ENCODE data around the gene DUSP16.

DNA sequence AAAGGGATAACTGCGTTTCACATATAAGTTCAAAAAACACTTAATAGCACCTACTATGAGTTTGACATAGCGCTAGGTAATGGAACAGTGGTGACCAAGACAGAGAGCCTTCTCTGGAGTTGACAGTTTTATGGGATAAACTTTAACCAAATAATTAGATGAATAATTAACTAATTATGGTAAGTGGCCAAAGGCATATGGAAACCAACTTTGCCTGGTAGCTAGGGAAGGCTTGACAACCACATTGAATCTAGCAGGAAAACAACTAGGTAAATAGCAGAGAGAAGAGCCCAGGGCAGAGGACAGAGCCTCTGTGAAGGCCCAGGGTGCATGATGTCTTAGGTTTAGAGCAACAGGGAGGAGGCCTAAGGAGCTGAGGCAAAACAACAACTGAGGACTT is 52.1 kb downstream of the DUSP16 start:
- TF ChIP-seq, protein P1, sequence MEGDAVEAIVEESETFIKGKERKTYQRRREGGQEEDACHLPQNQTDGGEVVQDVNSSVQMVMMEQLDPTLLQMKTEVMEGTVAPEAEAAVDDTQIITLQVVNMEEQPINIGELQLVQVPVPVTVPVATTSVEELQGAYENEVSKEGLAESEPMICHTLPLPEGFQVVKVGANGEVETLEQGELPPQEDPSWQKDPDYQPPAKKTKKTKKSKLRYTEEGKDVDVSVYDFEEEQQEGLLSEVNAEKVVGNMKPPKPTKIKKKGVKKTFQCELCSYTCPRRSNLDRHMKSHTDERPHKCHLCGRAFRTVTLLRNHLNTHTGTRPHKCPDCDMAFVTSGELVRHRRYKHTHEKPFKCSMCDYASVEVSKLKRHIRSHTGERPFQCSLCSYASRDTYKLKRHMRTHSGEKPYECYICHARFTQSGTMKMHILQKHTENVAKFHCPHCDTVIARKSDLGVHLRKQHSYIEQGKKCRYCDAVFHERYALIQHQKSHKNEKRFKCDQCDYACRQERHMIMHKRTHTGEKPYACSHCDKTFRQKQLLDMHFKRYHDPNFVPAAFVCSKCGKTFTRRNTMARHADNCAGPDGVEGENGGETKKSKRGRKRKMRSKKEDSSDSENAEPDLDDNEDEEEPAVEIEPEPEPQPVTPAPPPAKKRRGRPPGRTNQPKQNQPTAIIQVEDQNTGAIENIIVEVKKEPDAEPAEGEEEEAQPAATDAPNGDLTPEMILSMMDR (IDR thresholded peaks at IDR 0.05; ENCODE audit: control extremely low read depth in 1 of 3, insufficient read depth in 1 of 3, low read depth in 1 of 3, low read length in 3 of 3): no peak
- TF ChIP-seq, protein P2, sequence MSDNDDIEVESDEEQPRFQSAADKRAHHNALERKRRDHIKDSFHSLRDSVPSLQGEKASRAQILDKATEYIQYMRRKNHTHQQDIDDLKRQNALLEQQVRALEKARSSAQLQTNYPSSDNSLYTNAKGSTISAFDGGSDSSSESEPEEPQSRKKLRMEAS (IDR thresholded peaks at IDR 0.05): no peak
- no peak for TF ChIP-seq SIRT6 (IDR thresholded peaks at IDR 0.05; ENCODE audit: low read length)
- no peak for TF ChIP-seq RAD21 (IDR thresholded peaks at IDR 0.05 in 1 of 2, conservative IDR thresholded peaks at IDR 0.05 in 1 of 2; ENCODE audit: low read depth in 2 of 2, low read length in 2 of 2)
- TF ChIP-seq, protein P3, sequence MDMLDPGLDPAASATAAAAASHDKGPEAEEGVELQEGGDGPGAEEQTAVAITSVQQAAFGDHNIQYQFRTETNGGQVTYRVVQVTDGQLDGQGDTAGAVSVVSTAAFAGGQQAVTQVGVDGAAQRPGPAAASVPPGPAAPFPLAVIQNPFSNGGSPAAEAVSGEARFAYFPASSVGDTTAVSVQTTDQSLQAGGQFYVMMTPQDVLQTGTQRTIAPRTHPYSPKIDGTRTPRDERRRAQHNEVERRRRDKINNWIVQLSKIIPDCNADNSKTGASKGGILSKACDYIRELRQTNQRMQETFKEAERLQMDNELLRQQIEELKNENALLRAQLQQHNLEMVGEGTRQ (IDR thresholded peaks at IDR 0.05; ENCODE audit: low read length): no peak
- no peak for TF ChIP-seq POLR2A (IDR thresholded peaks at IDR 0.05; ENCODE audit: control extremely low read depth in 1 of 2, low read depth in 2 of 2, low read length in 2 of 2)
- TF ChIP-seq NRF1 (IDR thresholded peaks at IDR 0.05; ENCODE audit: low read depth, low read length): no peak
